GM12873 (cell line): ENCODE results near the gene GALNT18.

Experiments
- TF ChIP-seq, protein P1 (sequence below): IDR thresholded peaks from 2 replicates; pipeline ENCODE4 v1.5.1; 2012; ENCODE audit warnings: low read depth, mild to moderate bottlenecking, moderate library complexity, low read length, control low read depth; ENCODE audit not compliant: insufficient read depth; ENCODE audit errors: missing control alignments

Gene GALNT18

DNA sequence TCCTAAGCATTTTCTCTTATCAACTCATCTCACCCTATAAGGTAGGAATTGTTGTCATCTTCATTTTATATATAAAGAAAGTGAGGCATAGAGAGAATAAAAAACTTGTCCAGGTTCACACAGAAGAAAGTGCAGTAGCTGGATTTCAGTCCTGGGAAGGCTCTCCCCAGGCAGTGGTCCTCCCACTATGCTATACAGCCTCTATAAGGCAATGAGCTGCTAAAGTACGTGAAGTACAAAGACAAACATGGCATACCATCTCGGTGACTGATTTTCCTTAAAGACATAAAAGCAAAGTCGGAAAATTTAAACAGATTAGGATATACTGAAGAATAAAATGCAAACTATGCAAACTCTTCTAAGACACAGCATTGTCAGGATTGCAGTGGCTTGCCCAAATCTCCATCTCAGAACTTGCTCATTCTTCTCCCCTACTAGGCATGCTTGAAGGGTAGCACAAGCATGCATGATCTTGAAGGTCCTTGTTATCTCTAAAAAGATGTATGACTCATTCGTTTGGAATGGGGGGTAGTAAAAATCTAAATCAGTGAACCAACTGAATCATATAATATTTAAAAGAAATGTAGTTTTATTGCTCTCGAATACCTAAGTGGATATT is 171.0 kb downstream of the GALNT18 start:
- TF ChIP-seq, protein P1, sequence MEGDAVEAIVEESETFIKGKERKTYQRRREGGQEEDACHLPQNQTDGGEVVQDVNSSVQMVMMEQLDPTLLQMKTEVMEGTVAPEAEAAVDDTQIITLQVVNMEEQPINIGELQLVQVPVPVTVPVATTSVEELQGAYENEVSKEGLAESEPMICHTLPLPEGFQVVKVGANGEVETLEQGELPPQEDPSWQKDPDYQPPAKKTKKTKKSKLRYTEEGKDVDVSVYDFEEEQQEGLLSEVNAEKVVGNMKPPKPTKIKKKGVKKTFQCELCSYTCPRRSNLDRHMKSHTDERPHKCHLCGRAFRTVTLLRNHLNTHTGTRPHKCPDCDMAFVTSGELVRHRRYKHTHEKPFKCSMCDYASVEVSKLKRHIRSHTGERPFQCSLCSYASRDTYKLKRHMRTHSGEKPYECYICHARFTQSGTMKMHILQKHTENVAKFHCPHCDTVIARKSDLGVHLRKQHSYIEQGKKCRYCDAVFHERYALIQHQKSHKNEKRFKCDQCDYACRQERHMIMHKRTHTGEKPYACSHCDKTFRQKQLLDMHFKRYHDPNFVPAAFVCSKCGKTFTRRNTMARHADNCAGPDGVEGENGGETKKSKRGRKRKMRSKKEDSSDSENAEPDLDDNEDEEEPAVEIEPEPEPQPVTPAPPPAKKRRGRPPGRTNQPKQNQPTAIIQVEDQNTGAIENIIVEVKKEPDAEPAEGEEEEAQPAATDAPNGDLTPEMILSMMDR: no peak

DNA sequence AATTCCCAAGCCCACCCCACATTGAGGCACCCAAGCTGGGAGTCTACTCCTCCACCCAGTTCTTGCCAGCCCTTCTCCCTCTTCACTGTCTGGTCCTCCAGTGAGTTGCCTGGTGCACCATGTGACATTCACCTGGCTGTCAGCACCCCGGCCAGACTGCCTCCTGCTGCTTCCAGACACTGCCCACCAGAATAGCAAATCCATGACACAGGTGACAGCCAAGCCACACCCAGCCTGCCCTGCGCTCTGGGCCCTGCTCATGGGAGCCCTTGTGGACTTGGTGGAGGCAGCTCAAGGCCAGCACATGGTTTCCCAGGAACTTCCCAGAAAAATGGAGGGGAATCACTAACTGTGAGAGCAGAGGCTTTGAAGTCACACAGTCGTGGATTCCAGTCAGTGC is 172.5 kb downstream of the GALNT18 start:
- TF ChIP-seq, protein P1: no peak

DNA sequence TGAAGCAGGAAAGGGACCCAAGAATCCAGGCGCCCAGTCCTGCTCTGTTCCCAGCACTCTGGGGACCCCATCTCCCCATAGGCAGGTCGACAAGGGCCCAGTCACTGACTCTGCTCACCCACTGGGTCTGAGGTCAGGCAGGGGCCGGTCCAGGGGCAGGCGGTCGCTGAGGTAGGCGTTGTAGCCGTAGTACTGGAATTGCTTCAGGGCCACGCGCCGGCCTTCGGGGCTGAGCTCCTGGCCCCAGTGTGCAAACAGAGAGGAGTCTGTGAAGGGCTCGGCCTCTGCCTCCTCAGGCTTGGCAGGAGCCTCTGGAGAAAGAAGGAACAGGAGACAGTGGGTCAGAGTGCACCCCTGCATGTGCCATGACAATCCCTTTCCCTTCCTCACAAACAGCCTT is 173.2 kb downstream of the GALNT18 start:
- TF ChIP-seq, protein P1: no peak

DNA sequence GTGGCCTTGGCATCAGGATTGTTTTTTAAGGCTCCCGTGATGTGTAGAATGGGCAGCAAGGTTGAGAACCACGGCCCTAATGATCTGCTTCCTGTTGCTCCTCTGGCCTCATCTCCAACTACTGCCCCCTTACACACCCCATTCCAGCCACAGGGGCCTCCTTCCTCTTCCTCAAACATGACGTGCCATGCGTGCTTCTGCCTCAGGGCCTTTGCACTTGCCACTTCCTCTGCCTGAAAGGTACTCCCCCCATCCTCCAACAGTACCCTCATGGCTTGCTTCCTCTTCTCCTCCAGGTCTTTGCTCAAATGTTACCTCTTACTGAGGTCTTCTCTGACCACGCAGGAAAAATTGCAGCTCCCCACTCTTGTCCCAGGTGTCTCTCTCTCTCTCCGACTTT is 174.8 kb downstream of the GALNT18 start:
- TF ChIP-seq, protein P1: no peak

DNA sequence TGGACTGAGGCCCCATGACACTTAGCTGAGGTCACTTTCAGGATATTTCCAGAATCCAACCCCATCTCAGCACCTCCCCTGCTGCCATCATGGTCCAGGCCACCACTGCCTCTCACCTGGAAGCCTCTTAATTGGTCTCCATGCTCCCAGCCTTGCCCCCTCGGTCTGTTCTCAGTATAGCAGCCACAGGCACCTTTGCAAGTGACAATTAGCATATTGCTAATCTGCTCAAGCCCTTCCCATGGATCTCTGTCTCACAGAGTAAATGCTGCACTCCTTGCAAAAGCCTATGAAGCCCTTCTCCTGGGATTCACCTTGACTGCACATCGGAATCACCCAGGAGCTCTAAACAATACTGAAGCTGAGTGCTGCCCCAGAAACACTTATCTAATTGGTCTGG is 175.2 kb downstream of the GALNT18 start:
- TF ChIP-seq, protein P1: no peak

DNA sequence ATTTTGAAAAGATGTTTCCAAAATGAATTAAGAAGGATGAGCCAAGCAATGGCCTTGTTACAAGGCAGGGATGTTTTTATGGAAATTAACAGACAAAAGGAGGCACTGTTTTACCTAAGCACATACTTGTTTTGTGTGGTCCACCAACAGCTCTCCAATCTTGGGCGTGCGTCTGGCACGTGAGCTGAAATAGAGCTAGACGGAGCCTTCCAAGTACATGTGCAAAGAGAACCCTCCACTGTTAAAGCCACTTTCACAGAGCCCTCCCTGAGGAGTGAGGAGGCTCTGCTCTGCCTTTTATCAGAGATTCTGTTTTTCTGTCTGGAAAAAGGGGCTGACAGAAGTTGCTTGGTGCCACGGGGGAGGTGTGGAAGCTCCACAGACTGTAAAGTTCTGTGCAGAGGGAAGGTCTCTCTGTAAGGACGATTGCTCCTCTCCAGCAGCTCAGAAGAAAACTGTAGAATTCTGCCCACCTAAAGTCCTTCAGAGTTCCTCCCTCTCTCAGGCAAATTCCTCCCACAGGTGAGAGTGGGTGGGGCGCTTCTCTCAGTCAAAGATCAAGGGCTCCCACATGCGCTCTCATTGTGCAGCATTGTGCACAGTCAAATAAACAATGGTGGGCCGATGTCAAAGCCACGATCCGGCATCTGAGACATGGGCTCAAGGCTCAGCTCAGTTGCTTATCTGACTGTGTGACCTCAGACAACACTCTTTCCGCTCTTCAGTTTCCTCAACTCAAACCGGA is 176.2 kb downstream of the GALNT18 start:
- TF ChIP-seq, protein P1: no peak

DNA sequence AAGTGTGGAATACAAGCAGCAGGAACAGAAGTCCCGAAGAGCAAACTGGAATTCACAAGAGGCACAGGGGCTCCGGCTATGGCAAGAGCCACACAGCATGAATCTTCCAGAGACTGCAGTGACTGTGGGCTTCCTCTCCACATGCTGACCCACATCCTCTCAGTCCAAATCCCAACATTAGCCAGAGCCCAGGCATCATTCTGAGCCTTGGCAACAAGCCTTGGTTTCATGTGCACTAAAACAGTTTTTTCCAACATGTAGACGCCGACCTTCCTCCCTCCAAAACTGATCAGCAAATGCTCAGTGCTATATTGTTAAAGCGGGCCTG is 177.0 kb downstream of the GALNT18 start:
- TF ChIP-seq, protein P1: no peak
